Stimulated activated CD8-positive, alpha-beta memory T cell treated with anti-CD3 and anti-CD28 coated beads, Interleukin-12 subunit alpha, Interleukin-12 subunit beta, amount 100 ng/mL, for 4 hours (primary cell): ENCODE measurements around the gene RAX.
"Not testable (repeated sequence)": the region's sequence is repeated elsewhere in the genome, so short reads cannot be mapped to it uniquely, and the experiment has no call there.

ENCODE experiments used
- DNase-seq: peaks from one replicate; pipeline ENCODE4 v3.0.0-alpha.2; 2020; ENCODE audit warnings: low read depth

RAX gene

GRCh38 chr18:59272221-59272888, 899 bp downstream of the RAX start:
- DNase-seq: no peak

DNA sequence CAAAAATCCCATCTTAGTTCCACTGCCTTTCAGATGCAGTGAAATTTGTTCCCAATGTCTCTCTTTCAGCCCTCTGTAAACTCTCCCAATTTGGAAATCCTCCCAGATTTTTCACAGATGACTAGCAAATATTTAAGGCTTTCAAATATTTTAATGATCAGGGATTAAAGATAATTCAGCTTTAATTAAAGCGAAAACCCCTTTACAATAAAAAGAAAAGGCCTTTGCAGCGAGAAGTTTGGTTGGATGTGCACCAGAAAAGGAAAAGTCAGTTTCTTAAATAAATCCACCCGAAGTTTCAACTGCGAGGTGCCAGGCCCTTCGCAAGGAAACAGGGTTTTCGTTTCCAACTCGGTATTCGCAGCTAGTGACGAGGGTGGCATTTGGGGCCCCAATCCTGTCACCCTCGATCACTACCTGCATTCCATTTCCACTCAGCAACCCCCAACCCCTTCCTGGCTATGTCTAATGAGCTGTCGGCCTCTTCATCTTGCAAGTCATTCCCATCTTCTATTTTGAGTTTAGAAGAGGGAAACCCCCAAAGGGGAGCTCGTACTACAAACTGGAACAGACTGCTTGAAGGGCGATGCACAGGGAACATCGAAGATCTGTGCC, 1.5 kb downstream of the RAX start:
- no peak for DNase-seq

DNA sequence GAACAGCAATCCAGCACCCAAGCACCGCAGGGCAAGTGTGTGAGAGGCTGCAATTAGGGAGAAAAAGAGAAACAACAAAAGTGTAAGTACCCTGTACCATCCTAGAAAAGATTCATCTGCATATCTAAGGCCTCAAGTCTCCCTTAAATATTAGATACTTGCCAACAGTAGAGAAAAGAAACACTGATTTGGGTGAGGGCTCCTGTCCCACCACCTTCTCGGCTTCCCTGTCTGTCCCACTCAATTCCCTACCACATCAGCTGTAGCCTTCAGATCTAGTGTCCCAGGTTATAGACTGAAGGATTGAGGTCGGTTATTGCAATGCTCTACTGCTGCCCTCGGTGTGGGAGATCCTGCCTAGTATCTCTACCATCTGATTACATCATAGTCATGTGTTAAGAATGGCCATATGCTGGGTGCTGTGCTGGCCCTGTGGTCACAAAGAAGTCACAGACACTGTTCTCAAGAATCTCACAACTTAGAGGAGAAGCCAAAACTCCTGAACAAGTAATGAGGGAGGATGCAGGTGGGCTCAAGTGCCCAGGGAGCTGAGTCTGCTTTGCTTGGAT, 2.5 kb downstream of the RAX start:
- DNase-seq: no peak

DNA sequence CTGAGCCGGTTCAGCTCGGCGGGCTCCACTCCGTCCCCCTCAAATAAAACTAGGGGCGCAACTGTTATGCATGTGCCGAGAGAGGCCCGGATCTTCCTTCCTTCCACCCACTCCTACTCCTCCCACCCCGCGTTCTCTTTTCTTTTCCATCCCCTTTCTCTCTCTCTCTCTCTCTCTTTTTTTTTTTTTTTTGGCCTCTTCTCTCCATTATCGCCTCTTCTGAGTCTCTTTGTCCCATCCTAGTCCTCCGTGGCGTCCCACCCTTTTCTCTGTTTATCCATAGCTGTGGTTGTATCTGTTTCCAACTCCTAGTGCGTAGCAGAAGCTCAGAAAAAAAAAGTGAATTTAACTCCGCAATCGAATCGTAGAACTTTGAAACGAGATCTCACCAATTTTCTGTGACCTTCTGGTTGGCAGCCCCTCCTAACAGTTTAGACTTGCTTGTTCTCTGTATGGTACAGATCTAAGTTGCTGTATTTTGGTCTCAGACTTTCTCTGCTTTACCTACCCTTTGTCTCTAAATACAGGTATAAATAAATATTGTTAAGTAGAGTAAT, 3.6 kb downstream of the RAX start:
- no peak for DNase-seq

- no peak for DNase-seq
These were observed 4.3 kb downstream of the RAX start for GRCh38 chr18:59268721-59269562.

- no peak for DNase-seq
These were observed 5.0 kb downstream of the RAX start for GRCh38 chr18:59268127-59268720.

DNA sequence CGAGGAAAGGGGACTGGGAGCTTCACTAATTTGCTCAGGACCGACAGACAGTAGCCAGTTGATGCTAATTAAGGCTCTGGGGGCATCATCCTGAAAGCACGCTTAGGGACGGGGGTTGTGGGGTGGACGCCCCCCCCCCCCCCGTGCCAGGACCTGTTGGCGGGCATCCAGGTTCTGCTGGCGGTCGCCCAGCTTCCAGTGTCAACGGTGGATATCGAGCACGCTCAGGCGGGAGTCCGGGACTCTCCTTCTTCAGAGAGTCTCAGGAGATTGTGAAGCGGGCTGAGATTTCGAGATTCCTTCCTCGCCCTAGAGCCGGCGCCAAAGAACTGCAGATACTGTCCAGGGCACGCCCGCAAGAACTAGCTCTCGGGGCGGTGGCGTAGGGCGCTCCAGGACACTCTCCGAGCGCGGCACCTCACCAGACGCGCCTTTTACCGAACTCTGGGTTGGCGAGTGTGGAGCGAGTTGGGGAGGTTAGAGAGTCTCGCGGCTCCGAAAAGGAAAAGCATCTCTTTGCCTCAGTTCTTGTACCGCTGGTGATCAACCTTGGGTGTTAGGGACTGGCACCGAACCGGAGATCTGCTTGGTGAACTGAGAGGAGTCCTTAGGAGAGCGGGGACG, 5.6 kb downstream of the RAX start:
- no peak for DNase-seq

- DNase-seq: no peak
These were observed 6.3 kb downstream of the RAX start for GRCh38 chr18:59266886-59267502.

DNA sequence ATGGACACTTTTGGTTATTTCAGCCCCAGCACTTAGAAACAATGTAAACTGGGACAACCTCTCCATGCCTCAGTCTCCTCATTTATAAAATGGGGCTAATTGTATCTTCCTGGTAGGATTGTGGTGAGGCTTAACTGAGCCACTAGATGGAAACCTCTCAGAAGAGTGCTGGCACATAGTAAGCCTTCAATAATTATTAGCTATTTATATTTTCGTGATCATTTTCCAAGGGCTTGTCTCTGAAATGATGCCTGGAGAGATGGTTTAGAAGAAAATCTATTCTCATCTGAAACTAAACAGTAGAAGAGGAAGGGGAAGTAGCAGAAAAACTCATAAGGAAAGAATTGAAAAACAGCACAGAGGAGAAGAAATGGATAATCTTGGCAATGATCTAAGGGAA, 6.8 kb downstream of the RAX start:
- DNase-seq: no peak

- no peak for DNase-seq
These were observed 7.3 kb downstream of the RAX start for GRCh38 chr18:59265974-59266369.

- no peak for DNase-seq
These were observed 7.8 kb downstream of the RAX start for GRCh38 chr18:59265246-59265973.

GRCh38 chr18:59264651-59265245, 8.5 kb downstream of the RAX start:
- DNase-seq: no peak

DNA sequence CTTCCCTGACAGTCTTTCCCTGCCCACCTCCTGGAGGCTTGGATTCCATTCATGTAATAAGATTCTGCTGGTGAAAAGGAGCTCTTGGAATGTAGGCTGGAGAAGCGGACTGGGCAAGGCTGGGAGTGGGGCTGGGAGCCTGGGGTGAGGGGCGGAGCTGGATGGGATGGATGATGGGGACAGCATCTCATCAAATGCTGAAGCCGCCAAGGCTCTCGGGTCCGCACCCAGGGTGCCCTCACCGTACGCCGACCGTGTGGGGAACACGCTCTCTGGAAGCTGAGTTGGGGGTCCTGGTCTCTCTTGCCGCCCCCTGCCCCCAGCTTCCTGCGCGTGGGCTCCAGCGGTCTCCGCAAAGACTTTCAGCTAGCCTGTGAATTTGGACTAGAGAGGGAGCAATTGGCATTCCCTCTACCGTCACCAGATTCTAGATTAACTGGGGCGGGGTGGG, 9.1 kb downstream of the RAX start:
- DNase-seq: no peak

- DNase-seq: no peak
These were observed 9.6 kb downstream of the RAX start for GRCh38 chr18:59263661-59264060.

DNA sequence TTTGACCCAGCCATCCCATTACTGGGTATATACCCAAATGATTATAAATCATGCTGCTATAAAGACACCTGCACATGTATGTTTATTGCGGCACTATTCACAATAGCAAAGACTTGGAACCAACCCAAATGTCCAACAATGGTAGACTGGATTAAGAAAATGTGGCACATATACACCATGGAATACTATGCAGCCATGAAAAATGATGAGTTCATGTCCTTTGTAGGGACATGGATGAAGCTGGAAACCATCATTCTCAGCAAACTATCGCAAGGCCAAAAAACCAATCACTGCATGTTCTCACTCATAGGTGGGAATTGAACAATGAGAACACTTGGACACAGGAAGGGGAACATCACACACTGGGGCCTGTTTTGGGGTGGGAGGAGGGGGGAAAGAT, 11.0 kb downstream of the RAX start:
- DNase-seq: not testable (repeated sequence)

- DNase-seq: not testable (repeated sequence)
These were observed 11.4 kb downstream of the RAX start for GRCh38 chr18:59261842-59262241.

DNA sequence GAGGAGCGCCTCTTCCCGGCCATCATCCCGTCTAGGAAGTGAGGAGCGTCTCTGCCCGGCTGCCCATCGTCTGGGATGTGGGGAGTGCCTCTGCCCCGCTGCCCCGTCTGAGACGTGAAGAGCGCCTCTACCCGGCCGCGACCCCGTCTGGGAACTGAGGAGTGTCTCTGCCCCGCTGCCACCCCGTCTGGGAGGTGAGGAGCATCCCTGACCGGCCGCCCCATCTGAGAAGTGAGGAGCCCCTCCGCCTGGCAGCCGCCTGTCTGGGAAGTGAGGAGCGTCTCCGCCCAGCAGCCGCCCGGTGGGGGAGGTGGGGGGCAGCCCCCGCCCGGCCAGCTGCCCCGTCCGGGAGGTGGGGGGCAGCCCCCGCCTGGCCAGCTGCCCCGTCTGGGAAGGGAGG, 17.8 kb downstream of the RAX start:
- not testable (repeated sequence) for DNase-seq

DNA sequence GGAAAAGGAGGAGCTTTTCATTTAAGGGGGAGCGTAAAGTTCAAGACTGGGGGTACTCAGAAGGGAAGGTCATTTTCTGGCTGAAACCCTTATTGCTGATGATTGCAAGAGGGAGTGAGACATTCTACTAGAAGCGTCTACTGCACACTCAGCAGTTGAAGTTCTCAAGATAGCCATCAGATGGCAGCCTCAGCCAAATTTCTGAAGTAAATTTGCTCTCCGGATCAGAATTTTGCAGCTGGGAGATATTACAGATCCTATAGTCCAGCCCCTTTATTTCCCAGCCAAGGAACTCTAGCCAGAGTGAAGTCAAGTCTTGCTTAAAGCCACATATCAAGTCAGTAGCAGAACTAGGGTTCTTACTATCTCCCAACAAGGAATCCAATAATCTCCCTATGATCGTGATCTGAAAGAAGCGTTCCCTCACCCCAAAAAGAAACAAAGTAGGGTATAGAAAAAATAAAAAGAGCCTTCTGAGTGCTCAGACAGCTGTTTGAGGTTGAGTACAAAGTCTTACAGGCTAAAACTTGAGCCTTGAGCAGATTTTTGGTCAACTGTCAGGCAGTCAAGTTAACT, 24.0 kb downstream of the RAX start:
- DNase-seq: no peak

DNA sequence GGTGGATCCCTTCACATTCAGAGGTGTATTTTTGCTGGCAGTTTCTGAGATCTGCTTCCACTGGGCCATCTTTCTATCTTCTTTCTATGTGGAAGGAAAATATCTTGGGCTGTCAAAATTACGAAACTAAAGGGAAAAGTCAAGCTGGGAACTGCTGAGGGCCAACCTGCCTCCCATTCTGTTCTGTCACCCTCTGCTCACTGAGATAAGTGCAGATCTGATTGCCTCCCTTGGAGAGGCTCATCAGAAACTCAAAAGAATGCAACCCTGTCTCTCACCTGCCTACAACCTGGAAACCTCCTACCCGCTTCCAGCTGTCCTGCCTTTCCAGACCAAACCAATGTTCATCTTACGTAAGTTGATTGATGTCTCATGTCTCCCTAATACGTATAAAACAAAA, 26.5 kb downstream of the RAX start:
- DNase-seq: no peak

DNA sequence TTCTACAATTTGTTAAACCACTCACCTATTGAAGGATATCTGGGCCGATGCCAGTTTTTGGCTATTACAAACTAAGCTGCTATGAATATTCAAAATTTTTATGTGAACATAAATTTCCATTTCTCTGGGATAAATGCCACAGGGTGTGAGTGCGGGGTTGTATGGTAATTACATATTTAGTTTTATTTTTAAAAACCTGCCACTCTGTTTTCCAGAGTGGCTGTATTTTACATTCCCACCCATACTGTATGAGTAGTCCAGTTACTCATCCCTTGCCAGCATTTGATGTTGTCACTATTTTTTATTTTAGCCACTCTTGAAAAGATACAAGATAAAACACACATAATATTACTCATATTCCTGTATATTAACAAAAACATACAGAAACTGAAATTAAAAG, 30.3 kb downstream of the RAX start:
- DNase-seq: no peak
